ENCODE results near the gene EGLN1. TPM values are rescaled to one million over a fixed set of nuclear protein-coding genes. Genes with fewer than 3 reads are reported as not detected.
"Not testable (repeated sequence)": the region's sequence is repeated elsewhere in the genome, so short reads cannot be mapped to it uniquely, and the experiment has no call there.

The EGLN1 gene
- total RNA-seq, 2 experiments from 2014 or later: 19.0 to 36.6 TPM

DNA sequence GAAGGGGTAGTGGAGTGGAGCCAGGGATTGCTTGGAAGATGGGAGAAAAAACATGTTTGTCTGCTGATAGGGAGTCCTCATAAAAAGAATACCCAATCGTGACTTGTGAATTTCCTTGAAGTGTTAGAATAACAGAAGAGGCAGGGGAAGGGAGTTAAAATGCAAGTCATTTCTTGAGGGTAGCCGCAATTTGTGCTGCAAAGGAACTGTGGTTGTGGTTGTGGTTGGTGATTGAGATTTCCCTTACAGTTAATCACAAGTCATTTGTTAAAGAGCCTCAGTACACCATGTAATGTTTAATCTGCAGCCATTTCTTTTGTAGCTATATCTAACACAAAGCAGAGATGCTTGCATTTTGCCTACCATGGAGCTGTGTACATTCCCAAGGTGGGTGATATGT lies 38.5 kb upstream of the EGLN1 start:
- DNase-seq (ENCODE audit: low spot score): no peak
- ChIA-PET CTCF (ENCODE audit: unreplicated experiment) (no interaction called here), POLR2A (no interaction called here)
- no peaks in the 10 kb centered on the region for H4K20me1 ChIP-seq (ENCODE audit: insufficient read depth, low read length)
- H3K27ac ChIP-seq (ENCODE audit: low read depth, low read length, poor library complexity, severe bottlenecking): no peak overlapping the region
- H3K4me3 ChIP-seq (ENCODE audit: low read depth, low read length, poor library complexity, severe bottlenecking): no peak overlapping the region
- no peaks in the 10 kb centered on the region for H3K4me1 ChIP-seq (ENCODE audit: insufficient read depth, low read length, poor library complexity, severe bottlenecking)
- no peaks in the 10 kb centered on the region for H3K9me2 ChIP-seq (ENCODE audit: insufficient read depth, low read length)
- no peak overlapping the region for H3K4me2 ChIP-seq (ENCODE audit: low read length)
- H3K9me3 ChIP-seq (ENCODE audit: low read length): no peaks in the 10 kb centered on the region
- no peak overlapping the region for H2AFZ ChIP-seq (ENCODE audit: low read length)
- intact Hi-C loops (cut with micrococcal nuclease; ENCODE audit: unreplicated experiment): no loop called here
- no TSS peak for BruUV-seq (replicated peaks)
- H3K36me3 ChIP-seq (ENCODE audit: insufficient read depth, low read length): no peaks in the 10 kb centered on the region
- no peaks in the 10 kb centered on the region for H3K79me2 ChIP-seq (ENCODE audit: insufficient read depth, low read depth, low read length)
- no peak for TF ChIP-seq EZH2phosphoT487 (IDR thresholded peaks at IDR 0.05; ENCODE audit: borderline replicate concordance, low read depth, low read length)
- TF ChIP-seq, protein P1, sequence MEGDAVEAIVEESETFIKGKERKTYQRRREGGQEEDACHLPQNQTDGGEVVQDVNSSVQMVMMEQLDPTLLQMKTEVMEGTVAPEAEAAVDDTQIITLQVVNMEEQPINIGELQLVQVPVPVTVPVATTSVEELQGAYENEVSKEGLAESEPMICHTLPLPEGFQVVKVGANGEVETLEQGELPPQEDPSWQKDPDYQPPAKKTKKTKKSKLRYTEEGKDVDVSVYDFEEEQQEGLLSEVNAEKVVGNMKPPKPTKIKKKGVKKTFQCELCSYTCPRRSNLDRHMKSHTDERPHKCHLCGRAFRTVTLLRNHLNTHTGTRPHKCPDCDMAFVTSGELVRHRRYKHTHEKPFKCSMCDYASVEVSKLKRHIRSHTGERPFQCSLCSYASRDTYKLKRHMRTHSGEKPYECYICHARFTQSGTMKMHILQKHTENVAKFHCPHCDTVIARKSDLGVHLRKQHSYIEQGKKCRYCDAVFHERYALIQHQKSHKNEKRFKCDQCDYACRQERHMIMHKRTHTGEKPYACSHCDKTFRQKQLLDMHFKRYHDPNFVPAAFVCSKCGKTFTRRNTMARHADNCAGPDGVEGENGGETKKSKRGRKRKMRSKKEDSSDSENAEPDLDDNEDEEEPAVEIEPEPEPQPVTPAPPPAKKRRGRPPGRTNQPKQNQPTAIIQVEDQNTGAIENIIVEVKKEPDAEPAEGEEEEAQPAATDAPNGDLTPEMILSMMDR (conservative IDR thresholded peaks at IDR 0.05; ENCODE audit: low read length): no peak

- H3K36me3 ChIP-seq (ENCODE audit: insufficient read depth, low read length); BruUV-seq (replicated peaks); H3K79me2 ChIP-seq (ENCODE audit: insufficient read depth, low read depth, low read length); intact Hi-C loops (cut with micrococcal nuclease; ENCODE audit: unreplicated experiment); DNase-seq (ENCODE audit: low spot score); H3K4me3 ChIP-seq (ENCODE audit: low read depth, low read length, poor library complexity, severe bottlenecking); H4K20me1 ChIP-seq (ENCODE audit: insufficient read depth, low read length); H3K4me1 ChIP-seq (ENCODE audit: insufficient read depth, low read length, poor library complexity, severe bottlenecking); CTCF ChIA-PET (ENCODE audit: unreplicated experiment); H3K4me2 ChIP-seq (ENCODE audit: low read length); H3K9me2 ChIP-seq (ENCODE audit: insufficient read depth, low read length); H2AFZ ChIP-seq (ENCODE audit: low read length); H3K27ac ChIP-seq (ENCODE audit: low read depth, low read length, poor library complexity, severe bottlenecking); H3K9me3 ChIP-seq (ENCODE audit: low read length): not testable (repeated sequence)
- POLR2A ChIA-PET: interaction anchor here (0.6 to 0.9 kb wide), 2 partner anchors 14 to 322 kb away, joined by 3 read pairs; no protein-coding TSS in a partner anchor
These were observed 37.4 kb upstream of the EGLN1 start for GRCh38 chr1:231459438-231459837.

DNA sequence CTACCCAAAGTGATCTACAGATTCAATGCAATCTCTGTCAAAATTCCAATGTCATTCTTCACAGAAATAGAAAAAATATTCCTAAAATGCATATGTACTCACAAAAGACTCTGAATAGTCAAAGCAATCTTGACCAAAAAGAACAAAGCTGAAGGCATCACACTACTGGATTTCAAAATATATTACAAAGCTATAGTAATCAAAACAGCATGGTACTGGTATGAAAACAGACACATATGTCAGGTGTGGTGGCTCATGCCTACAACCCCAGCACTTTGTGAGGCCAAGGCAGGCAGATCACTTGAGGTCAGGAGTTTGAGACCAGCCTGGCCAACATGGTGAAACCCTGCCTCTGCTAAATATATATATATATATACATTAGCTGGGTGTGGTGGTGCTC lies 35.9 kb upstream of the EGLN1 start:
- H3K4me2 ChIP-seq (ENCODE audit: low read length); H3K4me3 ChIP-seq (ENCODE audit: low read depth, low read length, poor library complexity, severe bottlenecking); H3K9me2 ChIP-seq (ENCODE audit: insufficient read depth, low read length); H3K9me3 ChIP-seq (ENCODE audit: low read length); H3K4me1 ChIP-seq (ENCODE audit: insufficient read depth, low read length, poor library complexity, severe bottlenecking); H3K79me2 ChIP-seq (ENCODE audit: insufficient read depth, low read depth, low read length); DNase-seq (ENCODE audit: low spot score); H3K27ac ChIP-seq (ENCODE audit: low read depth, low read length, poor library complexity, severe bottlenecking); BruUV-seq (replicated peaks); intact Hi-C loops (cut with micrococcal nuclease; ENCODE audit: unreplicated experiment); H3K36me3 ChIP-seq (ENCODE audit: insufficient read depth, low read length); CTCF ChIA-PET (ENCODE audit: unreplicated experiment); H4K20me1 ChIP-seq (ENCODE audit: insufficient read depth, low read length); H2AFZ ChIP-seq (ENCODE audit: low read length): not testable (repeated sequence)
- POLR2A ChIA-PET: interaction anchor here (0.5 to 1.1 kb wide), 2 partner anchors 25 to 72 kb away, joined by 3 to 5 read pairs; no protein-coding TSS in a partner anchor

- H3K9me3 ChIP-seq (ENCODE audit: low read length); H4K20me1 ChIP-seq (ENCODE audit: insufficient read depth, low read length); BruUV-seq (replicated peaks); H3K27ac ChIP-seq (ENCODE audit: low read depth, low read length, poor library complexity, severe bottlenecking); intact Hi-C loops (cut with micrococcal nuclease; ENCODE audit: unreplicated experiment); CTCF ChIA-PET (ENCODE audit: unreplicated experiment); H2AFZ ChIP-seq (ENCODE audit: low read length); H3K4me2 ChIP-seq (ENCODE audit: low read length); H3K36me3 ChIP-seq (ENCODE audit: insufficient read depth, low read length); H3K4me1 ChIP-seq (ENCODE audit: insufficient read depth, low read length, poor library complexity, severe bottlenecking); POLR2A ChIA-PET; H3K9me2 ChIP-seq (ENCODE audit: insufficient read depth, low read length); H3K4me3 ChIP-seq (ENCODE audit: low read depth, low read length, poor library complexity, severe bottlenecking); H3K79me2 ChIP-seq (ENCODE audit: insufficient read depth, low read depth, low read length); DNase-seq (ENCODE audit: low spot score): not testable (repeated sequence)
These were observed 32.0 kb upstream of the EGLN1 start for GRCh38 chr1:231454133-231454532.
